WTC11 (cell line): Measurements from ENCODE around the gene IVL.

Experiments used
- E2F1 ChIP-seq: sonication (generic); formaldehyde crosslinking; IDR thresholded peaks from 2 replicates; pipeline ENCODE4 v1.8.0; 2022; ENCODE audit warnings: mild to moderate bottlenecking, missing genetic modification reagents
- IRF1 ChIP-seq: sonication (generic); formaldehyde crosslinking; IDR thresholded peaks from 2 replicates; pipeline ENCODE4 v1.8.0; 2023; ENCODE audit warnings: missing genetic modification reagents
- ZNF232 ChIP-seq: sonication (generic); formaldehyde crosslinking; IDR thresholded peaks from 2 replicates; pipeline ENCODE4 v1.8.0; 2022; ENCODE audit warnings: mild to moderate bottlenecking, missing genetic modification reagents
- ZNF416 ChIP-seq: fragments of 250-450 bp; sonication (Bioruptor Pico); IDR thresholded peaks from 2 replicates; pipeline ENCODE4 v1.9.0; 2021; ENCODE audit warnings: mild to moderate bottlenecking, inconsistent platforms
- TF ChIP-seq, protein P1 (sequence below): fragments of 200-600 bp; IDR thresholded peaks from 2 replicates; pipeline ENCODE4 v1.8.0; 2022; ENCODE audit warnings: antibody characterized with exemption
- TF ChIP-seq, protein P2 (sequence below): sonication (generic); formaldehyde crosslinking; conservative IDR thresholded peaks from 2 replicates; pipeline ENCODE4 v1.8.1; 2022; ENCODE audit warnings: mild to moderate bottlenecking, missing genetic modification reagents

DNA sequence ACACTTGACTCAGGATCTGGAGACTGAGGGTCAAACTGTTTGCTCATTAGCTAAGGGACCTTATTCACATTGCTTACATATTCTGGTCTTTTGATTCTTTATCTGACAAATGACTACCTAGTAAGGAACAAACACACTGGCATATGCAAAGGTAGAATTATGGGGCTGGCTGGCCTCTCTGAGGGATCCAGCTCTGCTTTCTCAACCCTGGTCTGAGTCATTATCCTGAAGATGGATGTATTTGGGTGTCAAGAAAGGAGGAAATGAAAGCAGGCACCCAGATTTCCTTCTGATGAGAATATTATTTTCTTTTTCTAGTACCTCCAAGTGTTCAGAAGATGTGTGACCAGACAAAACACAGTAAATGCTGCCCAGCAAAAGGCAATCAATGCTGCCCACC lies 24.3 kb upstream of the IVL start:
- no peak for TF ChIP-seq ZNF232 (CRISPR knock-in tag)
- TF ChIP-seq IRF1 (CRISPR knock-in tag), result no peak
- TF ChIP-seq, protein P1, sequence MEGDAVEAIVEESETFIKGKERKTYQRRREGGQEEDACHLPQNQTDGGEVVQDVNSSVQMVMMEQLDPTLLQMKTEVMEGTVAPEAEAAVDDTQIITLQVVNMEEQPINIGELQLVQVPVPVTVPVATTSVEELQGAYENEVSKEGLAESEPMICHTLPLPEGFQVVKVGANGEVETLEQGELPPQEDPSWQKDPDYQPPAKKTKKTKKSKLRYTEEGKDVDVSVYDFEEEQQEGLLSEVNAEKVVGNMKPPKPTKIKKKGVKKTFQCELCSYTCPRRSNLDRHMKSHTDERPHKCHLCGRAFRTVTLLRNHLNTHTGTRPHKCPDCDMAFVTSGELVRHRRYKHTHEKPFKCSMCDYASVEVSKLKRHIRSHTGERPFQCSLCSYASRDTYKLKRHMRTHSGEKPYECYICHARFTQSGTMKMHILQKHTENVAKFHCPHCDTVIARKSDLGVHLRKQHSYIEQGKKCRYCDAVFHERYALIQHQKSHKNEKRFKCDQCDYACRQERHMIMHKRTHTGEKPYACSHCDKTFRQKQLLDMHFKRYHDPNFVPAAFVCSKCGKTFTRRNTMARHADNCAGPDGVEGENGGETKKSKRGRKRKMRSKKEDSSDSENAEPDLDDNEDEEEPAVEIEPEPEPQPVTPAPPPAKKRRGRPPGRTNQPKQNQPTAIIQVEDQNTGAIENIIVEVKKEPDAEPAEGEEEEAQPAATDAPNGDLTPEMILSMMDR, result no peak
- TF ChIP-seq E2F1 (CRISPR knock-in tag), result no peak
- no peak for TF ChIP-seq ZNF416 (CRISPR knock-in tag)
- TF ChIP-seq, protein P2, sequence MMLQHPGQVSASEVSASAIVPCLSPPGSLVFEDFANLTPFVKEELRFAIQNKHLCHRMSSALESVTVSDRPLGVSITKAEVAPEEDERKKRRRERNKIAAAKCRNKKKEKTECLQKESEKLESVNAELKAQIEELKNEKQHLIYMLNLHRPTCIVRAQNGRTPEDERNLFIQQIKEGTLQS (CRISPR knock-in tag), result no peak
